ENCODE results near the gene HDAC5.

DNA sequence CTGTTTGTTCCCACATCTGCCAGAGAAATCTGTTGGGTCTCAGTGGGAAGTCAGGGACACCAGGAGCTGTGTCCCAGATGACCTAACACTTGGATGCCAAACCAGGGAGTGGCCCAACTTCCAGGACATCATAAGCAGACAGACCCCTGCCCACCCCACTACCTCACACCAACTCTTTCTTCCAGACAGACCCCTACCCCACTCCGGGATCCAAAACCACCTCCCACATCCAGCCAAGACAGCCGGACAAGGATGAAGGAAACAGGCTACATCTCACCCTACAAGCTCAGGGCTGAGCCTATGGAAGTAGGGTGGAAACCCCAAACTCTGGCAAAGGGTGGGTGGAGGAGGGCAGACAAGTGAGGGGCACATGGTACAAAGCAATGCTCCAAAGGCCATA lies 3.6 kb downstream of the HDAC5 start:
- TF ChIP-seq EP300 (IDR thresholded peaks at IDR 0.05; ENCODE audit: borderline replicate concordance in 1 of 2, low read depth in 2 of 2, low read length in 2 of 2) (no peak), FOSL1 (IDR thresholded peaks at IDR 0.05; ENCODE audit: insufficient read depth, low read depth, low read length) (no peak), EGR1 (IDR thresholded peaks at IDR 0.05; ENCODE audit: borderline replicate concordance, low read depth, low read length) (no peak), PHF8 (conservative IDR thresholded peaks at IDR 0.05; ENCODE audit: low read depth, low read length) (no peak), BCL11A (IDR thresholded peaks at IDR 0.05; ENCODE audit: low read depth in 2 of 2, low read length in 2 of 2) (no peak), SP1 (IDR thresholded peaks at IDR 0.05; ENCODE audit: low read depth, low read length) (no peak), TAF1 (IDR thresholded peaks at IDR 0.05; ENCODE audit: low read depth, low read length) (no peak)
- TF ChIP-seq, protein P1, sequence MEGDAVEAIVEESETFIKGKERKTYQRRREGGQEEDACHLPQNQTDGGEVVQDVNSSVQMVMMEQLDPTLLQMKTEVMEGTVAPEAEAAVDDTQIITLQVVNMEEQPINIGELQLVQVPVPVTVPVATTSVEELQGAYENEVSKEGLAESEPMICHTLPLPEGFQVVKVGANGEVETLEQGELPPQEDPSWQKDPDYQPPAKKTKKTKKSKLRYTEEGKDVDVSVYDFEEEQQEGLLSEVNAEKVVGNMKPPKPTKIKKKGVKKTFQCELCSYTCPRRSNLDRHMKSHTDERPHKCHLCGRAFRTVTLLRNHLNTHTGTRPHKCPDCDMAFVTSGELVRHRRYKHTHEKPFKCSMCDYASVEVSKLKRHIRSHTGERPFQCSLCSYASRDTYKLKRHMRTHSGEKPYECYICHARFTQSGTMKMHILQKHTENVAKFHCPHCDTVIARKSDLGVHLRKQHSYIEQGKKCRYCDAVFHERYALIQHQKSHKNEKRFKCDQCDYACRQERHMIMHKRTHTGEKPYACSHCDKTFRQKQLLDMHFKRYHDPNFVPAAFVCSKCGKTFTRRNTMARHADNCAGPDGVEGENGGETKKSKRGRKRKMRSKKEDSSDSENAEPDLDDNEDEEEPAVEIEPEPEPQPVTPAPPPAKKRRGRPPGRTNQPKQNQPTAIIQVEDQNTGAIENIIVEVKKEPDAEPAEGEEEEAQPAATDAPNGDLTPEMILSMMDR (IDR thresholded peaks at IDR 0.05; ENCODE audit: control extremely low read depth in 1 of 3, insufficient read depth in 1 of 3, low read depth in 1 of 3, low read length in 3 of 3) = no peak
- TF ChIP-seq, protein P2, sequence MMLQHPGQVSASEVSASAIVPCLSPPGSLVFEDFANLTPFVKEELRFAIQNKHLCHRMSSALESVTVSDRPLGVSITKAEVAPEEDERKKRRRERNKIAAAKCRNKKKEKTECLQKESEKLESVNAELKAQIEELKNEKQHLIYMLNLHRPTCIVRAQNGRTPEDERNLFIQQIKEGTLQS (IDR thresholded peaks at IDR 0.05; ENCODE audit: insufficient read depth, low read depth, low read length) = no peak

Data from H1 (cell line).